Lower lobe of right lung (tissue), 2 donors: ENCODE data around the gene PTPA. TPM values are rescaled to one million over a fixed set of nuclear protein-coding genes. Genes with fewer than 3 reads are reported as not detected.

ENCODE experiments used
- ATAC-seq, 2 donors: fragments of 200-7000 bp; cut with Tn5 transposase; one replicate each; pipeline ENCODE4 v1.9.1; 2020 to 2022; ENCODE audit warnings: mild to moderate bottlenecking in 2 of 2, moderate library complexity in 2 of 2
- DNase-seq: peaks from one replicate; pipeline ENCODE4 v3.0.0-alpha.2; 2020
- H3K27ac ChIP-seq: fragments of 200-600 bp; one replicate; pipeline ENCODE4 v1.8.0; 2022
- H3K27me3 ChIP-seq: fragments of 200-600 bp; one replicate; pipeline ENCODE4 v1.8.0; 2022; ENCODE audit warnings: low read depth
- H3K36me3 ChIP-seq: fragments of 200-600 bp; one replicate; pipeline ENCODE4 v1.8.0; 2022; ENCODE audit warnings: mild to moderate bottlenecking
- H3K4me1 ChIP-seq: fragments of 200-600 bp; one replicate; pipeline ENCODE4 v1.8.0; 2022
- H3K4me3 ChIP-seq: fragments of 200-600 bp; one replicate; pipeline ENCODE4 v1.8.0; 2022; ENCODE audit warnings: mild to moderate bottlenecking
- H3K9me3 ChIP-seq: fragments of 200-600 bp; one replicate; pipeline ENCODE4 v1.8.0; 2022
- CTCF ChIP-seq: fragments of 200-600 bp; IDR thresholded peaks from one replicate; pipeline ENCODE4 v1.8.0; 2022; ENCODE audit warnings: antibody characterized with exemption, mild to moderate bottlenecking
- intact Hi-C: fragments of 100-400 bp; cut with DNase I; formaldehyde crosslinking; loops from one replicate; pipeline ENCODE4 v1.11.0; 2022
- total RNA-seq: library from RNA; stranded (reverse); fragmentation: NEBNext Ultra II Directional; extraction: Animal tissue kit (Norgen Biotek cat#: 25700); gene quantifications from one replicate; pipeline ENCODE4 v1.2.1, GENCODE V29; 2021
- donor health status: DM: no; HTN: yes; CAD: no; lungs with severe emphysema.

The PTPA gene
- total RNA-seq, 1 donor from 2014 or later: 100 TPM

GRCh38 chr9:129097671-129098306 is 13.4 kb upstream of the PTPA start:
- DNase-seq (no peak), ATAC-seq (no peak)
- intact Hi-C loops: no loop called here
- Histone ChIP-seq H3K4me3 (no peak overlapping the region), H3K4me1 (no peaks in the 10 kb centered on the region), H3K9me3 (no peaks in the 10 kb centered on the region), H3K27ac (no peak overlapping the region), H3K36me3 (peaks cover 45% of the 10 kb centered on the region), H3K27me3 (no peaks in the 10 kb centered on the region)
- no peak for TF ChIP-seq CTCF

- intact Hi-C loops: no loop called here
- Histone ChIP-seq H3K4me1 (no peaks in the 10 kb centered on the region), H3K27me3 (no peaks in the 10 kb centered on the region), H3K27ac (no peak overlapping the region), H3K4me3 (no peak overlapping the region), H3K9me3 (no peaks in the 10 kb centered on the region), H3K36me3 (peaks cover 45% of the 10 kb centered on the region)
- DNase-seq (no peak), ATAC-seq (no peak)
- TF ChIP-seq CTCF: no peak
These were observed 12.9 kb upstream of the PTPA start for GRCh38 chr9:129098328-129098727.

DNA sequence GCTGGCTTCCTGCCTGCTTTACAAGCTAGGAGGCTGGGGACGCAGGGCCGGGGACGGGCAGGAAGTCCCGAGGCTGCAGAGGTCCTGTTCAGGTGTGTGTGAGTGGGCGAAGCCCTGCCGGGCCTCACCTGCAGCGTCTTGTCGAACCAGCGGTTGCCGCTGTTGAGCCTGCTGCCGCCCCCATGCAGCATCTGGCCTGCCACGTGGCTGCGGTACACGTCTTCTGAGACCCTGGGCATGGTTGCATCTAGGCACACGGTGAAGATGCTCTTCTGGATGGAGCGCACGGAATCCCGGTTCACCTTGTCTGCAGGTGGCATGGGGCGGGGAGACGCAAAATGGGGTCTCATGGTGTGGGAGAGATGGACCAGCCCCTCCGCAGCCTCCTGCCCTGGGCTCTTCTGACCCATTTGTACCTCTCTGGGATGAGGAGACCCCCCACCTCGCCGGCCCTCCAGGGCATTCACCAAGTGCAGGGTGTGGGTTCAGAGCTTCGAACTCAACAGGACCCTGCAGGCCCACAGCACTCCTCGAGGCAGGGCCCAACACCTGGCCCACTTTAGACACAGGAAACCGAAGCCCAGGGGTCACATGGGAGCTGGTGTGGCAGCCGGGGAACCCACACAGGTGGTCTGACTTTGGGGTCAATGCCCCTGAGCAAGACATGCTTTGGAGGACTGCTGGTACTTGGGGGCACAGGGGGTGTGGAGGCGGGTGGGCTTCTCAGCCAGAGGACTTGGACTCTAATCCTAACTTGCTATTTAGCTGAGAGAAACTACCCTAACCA is 10.6 kb upstream of the PTPA start:
- no peaks in the 10 kb centered on the region for H3K4me1 ChIP-seq
- no peak overlapping the region for H3K4me3 ChIP-seq
- no peak for TF ChIP-seq CTCF
- H3K36me3 ChIP-seq: peaks cover 35% of the 10 kb centered on the region
- no peaks in the 10 kb centered on the region for H3K27me3 ChIP-seq
- H3K9me3 ChIP-seq: no peaks in the 10 kb centered on the region
- intact Hi-C loops: no loop called here
- DNase-seq: no peak
- no peak overlapping the region for H3K27ac ChIP-seq
- ATAC-seq: no peak

DNA sequence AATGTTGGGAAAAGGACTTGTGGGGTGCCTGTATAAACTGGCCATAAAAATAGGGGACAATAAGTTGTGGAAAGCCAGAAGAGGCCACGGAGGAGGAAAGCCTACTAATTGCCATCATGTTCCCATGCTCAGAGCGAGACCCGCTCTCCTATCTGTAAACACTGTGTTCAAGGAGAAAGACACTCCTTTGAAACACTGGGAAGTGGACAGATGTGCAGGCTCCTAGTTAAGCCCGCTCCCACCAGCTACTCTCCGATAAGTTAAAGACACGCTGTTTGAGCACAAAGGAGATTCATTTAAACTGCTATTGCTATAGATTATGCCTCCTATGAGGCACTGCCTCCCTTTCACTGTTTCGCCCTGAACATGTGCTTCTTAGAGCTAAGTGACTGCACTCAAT is 9.9 kb upstream of the PTPA start:
- H3K4me3 ChIP-seq: no peak overlapping the region
- H3K9me3 ChIP-seq: no peaks in the 10 kb centered on the region
- intact Hi-C loops: no loop called here
- H3K27ac ChIP-seq: no peak overlapping the region
- no peaks in the 10 kb centered on the region for H3K27me3 ChIP-seq
- H3K36me3 ChIP-seq: peaks cover 28% of the 10 kb centered on the region
- no peak for TF ChIP-seq CTCF
- H3K4me1 ChIP-seq: no peaks in the 10 kb centered on the region
- no peak for DNase-seq
- no peak for ATAC-seq

- Histone ChIP-seq H3K27me3 (no peaks in the 10 kb centered on the region), H3K4me3 (no peak overlapping the region), H3K36me3 (peaks cover 26% of the 10 kb centered on the region), H3K9me3 (no peaks in the 10 kb centered on the region), H3K27ac (no peak overlapping the region), H3K4me1 (no peaks in the 10 kb centered on the region)
- TF ChIP-seq CTCF: no peak
- DNase-seq (no peak), ATAC-seq (no peak)
- intact Hi-C loops: no loop called here
These were observed 9.1 kb upstream of the PTPA start for GRCh38 chr9:129102095-129102525.
